ENCODE data around the gene ZNF697.

- TF ChIP-seq, protein P1, sequence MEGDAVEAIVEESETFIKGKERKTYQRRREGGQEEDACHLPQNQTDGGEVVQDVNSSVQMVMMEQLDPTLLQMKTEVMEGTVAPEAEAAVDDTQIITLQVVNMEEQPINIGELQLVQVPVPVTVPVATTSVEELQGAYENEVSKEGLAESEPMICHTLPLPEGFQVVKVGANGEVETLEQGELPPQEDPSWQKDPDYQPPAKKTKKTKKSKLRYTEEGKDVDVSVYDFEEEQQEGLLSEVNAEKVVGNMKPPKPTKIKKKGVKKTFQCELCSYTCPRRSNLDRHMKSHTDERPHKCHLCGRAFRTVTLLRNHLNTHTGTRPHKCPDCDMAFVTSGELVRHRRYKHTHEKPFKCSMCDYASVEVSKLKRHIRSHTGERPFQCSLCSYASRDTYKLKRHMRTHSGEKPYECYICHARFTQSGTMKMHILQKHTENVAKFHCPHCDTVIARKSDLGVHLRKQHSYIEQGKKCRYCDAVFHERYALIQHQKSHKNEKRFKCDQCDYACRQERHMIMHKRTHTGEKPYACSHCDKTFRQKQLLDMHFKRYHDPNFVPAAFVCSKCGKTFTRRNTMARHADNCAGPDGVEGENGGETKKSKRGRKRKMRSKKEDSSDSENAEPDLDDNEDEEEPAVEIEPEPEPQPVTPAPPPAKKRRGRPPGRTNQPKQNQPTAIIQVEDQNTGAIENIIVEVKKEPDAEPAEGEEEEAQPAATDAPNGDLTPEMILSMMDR (IDR thresholded peaks at IDR 0.05; ENCODE audit: insufficient read depth, low read length, poor library complexity, severe bottlenecking): peak; percentile 22
- no peak for TF ChIP-seq EZH2phosphoT487 (conservative IDR thresholded peaks at IDR 0.05; ENCODE audit: low read length)
These were observed 65.3 kb downstream of the ZNF697 start for GRCh38 chr1:119582801-119583200.

All from SU-DHL-6 (cell line).